Mucosa of gallbladder (tissue), 1 donor: ENCODE data around the gene HECW1. TPM values are rescaled to one million over a fixed set of nuclear protein-coding genes. Genes with fewer than 3 reads are reported as not detected.

ENCODE experiments used
- DNase-seq: peaks from one replicate; pipeline ENCODE4 v3.0.0-alpha.2; 2020; ENCODE audit warnings: low spot score
- total RNA-seq: library from RNA; stranded (reverse); gene quantifications from one replicate; pipeline ENCODE4 v1.2.1, GENCODE V29; 2021
- donor health status: DM: no; HTN: no; CAD: no.

The HECW1 gene
- total RNA-seq, 1 donor from 2014 or later, result 3.8 TPM

DNA sequence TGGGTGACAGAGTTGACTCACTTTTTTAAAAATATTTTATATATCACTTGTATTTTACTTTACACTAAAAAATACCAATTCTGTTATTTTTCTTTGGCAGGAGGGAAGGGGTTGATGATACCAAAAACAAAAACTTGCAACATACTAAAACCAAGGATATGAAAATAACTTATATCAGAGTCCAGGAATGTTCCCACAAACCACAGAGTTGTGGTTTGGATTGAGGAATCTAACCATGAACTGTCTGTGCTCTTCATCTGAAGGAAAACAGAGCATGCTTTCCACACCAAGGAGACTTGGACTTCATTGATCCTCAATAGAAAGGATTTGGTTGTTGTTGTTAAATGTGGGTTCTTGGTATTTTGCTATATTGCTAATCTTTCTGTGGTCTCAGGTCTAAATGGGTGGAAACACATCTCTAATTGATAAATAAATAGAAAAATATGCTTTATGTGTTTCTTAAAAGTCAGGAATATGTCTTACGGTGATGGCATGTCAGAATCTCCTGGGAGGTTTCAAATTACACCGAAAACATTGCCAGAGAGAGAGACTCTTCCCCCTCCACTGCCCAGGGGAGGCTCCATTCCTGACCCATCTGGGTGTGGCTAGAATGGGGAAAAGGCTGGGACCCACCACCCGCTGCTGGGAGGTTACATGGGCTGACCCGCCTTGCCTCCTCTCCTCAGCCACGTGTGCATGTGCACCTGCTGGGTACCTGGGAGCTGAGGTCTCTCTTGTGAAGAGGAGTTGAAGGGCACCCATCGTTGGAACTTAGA lies 423.6 kb downstream of the HECW1 start:
- DNase-seq, result no peak

DNA sequence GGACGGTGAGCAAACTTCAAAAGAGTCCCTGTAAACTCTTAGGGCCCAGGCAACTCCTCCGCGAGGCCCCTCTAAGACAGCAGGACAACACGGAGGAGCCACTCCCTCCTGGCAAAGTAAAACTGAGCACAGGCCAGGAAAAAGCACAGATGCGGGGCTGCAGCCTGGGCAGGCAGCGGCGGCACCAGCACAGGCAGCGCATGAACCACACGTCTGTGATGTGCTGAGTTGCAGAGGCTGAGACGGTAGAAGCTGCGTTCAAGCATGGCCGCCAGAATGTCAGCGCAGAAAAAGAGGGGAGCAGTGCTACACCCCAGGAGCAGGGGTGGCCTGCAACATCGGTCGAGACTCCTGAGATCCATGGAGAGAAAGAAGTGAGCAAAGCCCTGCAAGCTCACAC lies 424.3 kb downstream of the HECW1 start:
- no peak for DNase-seq

DNA sequence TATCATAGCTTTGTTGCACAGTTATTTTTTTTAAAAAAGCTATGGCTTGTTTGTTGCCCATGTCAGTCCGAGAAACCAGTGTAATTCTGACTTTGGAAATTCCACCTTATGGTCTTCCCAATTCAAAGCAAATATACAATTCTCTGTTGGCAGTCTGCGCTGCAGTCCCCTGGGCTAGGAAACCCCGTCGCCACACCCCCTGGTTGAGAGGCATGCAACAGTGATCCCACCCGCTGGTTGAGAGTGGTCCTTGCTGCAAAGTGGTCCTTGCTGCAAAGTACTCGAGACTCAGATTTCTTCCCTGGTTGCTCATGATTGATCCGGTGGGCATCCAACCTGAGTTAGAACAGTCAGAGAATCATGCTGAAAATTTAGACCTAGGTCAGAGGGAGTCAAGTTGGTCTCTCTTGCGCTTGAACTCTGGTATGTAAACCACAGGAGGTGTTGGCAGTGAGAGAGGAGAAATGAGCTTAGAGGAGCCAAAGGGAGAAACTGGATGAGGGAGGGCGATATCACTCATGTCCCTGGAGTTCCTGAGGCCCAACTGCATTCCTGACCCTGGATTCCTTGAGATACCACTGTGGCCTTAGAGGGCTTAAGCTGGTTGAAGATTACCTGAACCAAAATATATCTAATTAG lies 425.4 kb downstream of the HECW1 start:
- DNase-seq, result no peak

DNA sequence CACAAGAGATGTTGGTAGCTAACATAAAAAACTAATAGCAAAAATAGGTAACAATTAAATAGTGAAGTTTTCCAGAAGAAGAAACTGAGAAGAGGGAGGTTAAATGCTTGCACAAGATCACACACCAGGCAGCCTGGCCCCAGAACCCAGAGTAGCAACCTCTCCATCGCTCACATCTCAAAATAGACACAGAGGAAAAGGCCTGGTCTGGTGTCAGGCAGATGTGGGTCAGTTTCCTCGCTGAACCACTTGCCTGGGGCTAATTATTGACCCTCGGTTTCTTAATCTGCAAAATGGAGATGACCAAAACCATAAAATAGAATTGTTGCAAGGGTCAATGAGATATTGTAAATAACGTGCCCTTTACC lies 425.9 kb downstream of the HECW1 start:
- no peak for DNase-seq

DNA sequence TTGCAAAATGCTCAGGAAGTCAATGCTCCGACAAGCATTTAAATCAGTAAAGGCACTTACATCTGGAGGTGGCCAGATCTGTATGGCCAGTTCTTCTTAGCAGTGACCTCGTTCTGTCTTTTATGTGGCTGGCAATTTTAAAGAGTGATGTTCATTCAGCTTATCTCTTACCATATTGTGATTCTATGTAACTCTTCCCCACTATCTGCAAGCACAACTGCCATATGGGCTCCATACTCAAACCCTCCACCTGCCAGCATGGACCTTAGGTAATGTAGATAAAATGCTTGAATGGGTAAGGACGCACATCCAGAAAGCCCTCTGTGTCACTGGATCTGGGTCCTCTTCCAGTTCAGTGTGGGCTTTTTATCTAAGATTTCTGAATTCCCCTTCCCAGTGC lies 428.0 kb downstream of the HECW1 start:
- no peak for DNase-seq

DNA sequence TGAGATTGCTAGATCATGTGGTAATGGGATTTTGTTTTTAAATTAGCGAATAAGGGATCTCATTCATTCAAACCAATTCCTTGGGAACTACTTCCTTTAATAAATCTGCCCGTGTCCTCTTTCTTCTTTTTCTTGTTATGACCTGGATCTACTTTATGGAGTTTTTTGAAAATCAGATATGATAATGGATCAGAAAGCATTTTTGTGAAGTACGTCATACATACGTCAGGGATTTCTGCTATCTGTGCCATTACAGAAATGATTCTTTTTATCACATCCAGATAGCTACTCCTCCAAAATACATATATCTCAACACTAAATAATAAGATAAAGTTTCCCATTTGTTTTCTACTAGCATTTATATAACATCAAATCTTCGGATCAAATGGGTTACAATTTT lies 430.3 kb downstream of the HECW1 start:
- DNase-seq, result no peak

DNA sequence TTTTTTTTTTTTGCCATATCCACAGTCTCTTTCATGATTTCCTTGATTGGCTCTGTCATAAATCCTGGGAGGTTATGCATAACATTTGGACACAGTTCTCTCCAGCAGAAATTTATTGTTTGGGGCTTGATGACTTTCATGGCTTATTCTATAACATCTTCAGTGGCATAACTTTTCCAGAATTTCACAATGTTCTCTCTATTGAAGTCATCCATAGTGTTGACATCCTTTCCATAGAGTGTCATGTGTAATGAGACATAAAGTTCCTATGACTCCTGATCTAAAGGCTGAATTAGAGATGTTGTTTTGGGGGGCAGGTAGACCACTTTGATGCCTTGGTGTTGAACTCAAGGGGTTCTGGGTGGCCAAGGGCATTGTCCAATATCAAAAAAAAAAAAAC lies 433.8 kb downstream of the HECW1 start:
- no peak for DNase-seq

DNA sequence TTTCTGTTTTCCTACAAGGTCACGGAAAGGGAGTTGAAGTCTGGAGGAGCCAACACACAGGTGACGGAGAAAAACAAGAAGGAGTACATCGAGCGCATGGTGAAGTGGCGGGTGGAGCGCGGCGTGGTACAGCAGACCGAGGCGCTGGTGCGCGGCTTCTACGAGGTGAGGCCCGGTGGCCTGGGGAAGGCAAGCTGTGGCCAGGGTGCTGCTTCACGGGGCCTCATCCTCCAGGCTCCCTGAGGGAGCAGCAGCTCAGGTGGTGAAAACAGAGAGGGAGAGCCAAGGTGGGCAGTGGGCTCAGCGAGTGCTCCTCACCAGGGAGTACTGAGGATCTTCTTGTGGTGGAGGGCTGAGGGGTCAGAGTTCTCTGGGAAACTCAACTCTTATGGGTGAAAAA lies 438.0 kb downstream of the HECW1 start:
- DNase-seq, result no peak

DNA sequence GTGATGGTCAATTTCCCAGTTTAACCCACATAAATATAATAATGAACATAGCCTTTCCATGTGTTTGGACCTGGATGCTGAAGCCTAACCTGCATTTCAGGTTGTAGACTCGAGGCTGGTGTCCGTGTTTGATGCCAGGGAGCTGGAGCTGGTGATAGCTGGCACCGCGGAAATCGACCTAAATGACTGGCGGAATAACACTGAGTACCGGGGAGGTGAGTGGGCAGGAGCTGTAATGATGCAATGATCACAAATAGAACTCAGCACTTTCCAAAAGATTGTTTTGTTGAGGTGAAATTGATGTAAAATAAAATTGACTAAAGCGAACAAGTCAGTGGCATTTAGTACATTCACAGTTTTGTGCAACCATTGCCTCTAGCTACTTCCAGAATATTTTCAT lies 439.7 kb downstream of the HECW1 start:
- DNase-seq, result no peak

DNA sequence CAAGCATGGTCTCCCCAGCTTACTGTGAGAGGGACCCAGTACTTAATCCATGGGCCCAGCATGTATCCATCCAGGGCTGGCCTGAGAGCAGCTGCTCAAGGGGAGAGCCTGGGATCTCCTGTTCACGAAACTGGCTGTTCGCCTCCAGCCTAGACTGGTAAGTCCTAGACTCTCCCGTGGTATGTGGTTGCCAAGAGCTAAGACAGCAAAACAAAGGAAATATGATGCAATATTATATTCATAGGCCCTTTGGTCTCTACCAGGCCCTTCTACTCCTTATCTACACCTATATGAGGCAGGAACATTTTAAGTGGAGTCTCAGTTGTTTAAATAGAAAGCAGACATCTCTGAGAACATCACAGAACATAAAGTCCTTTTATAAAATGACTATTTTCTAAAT lies 441.6 kb downstream of the HECW1 start:
- no peak for DNase-seq

DNA sequence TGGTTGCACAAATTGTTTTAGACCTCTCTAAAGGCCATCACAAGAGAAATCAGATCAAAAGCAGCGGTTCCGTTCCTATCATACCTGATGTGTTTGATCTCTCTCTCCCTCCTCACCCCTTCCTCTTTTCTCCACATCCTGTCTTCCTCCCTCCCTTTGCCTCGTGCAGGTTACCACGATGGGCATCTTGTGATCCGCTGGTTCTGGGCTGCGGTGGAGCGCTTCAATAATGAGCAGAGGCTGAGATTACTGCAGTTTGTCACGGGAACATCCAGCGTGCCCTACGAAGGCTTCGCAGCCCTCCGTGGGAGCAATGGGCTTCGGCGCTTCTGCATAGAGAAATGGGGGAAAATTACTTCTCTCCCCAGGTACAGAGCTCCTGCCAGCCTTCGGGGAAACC lies 442.0 kb downstream of the HECW1 start:
- DNase-seq, result no peak

DNA sequence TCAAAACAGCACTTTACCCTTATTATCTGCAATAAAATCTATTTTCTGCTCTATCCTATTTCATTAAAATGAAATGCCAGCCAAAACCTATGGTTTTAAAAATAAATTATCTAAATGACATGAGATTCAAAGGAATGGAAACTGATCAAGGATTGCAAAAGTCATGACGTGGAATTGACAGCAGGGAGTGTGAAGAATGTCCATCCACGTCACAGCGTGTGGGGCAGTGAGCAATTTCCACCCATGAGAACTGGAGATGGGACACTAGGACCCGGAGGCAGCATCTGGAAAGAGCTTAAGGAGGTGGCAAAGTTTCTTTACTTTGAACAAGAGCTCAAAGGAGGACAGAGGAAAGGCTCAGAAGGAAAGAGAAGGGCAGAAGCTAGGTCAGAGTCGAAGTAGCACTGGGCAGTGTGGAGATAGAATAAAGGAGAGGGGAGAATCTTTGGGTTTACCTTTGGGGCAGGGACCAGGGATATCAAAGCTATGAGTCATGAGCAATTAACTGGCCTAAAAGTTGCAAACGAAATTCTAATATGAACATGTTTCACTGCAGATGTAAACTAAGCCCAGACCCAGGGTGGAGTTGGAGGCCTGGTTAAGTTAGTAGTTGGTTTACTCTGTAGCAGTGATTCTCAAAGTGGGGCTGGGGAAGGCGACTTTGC lies 445.5 kb downstream of the HECW1 start:
- DNase-seq, result no peak

DNA sequence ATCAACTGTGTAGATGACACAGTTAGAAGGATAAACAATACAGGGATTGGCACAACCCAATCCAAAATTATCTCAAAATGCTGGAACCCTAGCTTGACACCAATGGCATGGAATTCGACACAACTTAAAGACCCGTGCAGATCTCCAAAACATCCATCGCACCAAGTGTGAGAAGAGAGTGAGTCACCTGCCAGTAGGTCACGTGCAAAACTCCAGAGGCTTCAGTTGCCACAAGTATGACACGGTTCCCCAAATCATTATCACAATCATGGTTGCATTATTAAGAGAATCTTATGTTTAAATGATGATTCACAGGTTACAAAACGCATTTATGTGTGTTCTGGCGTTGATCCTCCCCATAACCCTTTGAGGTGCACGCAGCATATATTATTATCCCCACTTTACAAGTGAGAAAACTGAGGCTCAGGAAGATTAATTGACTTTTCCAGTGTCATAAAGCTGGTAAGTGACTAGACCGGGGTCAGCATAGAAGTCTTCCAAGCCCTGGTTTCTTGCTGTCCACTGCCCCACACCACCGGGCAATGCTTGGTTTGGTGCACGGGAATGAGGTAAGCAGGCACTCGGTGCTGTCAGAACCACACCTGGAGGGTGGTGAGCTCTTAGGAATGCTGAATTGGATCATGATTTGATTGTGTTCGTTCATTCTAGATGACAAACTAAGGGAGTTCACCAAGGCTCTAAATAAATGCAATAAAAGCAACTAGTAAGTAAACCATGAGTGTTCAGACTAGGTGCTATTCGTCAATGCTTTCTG lies 446.9 kb downstream of the HECW1 start:
- no peak for DNase-seq

DNA sequence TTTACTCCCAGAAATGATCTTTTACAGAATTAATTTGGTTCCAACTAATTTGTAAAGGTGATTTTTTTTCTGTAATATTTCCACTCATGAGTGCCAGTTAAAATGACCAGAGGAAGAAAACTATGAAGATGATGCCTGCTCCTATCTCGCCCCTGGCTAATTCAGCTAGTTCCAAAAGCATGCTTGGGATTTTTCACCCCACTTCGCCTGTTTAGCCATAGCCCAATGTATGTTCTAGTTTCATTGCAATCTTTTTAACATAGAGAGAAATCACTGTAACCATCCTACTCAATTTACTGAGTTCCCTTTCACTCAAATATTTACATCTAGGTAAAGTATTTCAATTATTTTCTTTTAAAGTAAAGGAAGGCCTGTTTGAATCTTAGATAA lies 447.5 kb downstream of the HECW1 start:
- no peak for DNase-seq

DNA sequence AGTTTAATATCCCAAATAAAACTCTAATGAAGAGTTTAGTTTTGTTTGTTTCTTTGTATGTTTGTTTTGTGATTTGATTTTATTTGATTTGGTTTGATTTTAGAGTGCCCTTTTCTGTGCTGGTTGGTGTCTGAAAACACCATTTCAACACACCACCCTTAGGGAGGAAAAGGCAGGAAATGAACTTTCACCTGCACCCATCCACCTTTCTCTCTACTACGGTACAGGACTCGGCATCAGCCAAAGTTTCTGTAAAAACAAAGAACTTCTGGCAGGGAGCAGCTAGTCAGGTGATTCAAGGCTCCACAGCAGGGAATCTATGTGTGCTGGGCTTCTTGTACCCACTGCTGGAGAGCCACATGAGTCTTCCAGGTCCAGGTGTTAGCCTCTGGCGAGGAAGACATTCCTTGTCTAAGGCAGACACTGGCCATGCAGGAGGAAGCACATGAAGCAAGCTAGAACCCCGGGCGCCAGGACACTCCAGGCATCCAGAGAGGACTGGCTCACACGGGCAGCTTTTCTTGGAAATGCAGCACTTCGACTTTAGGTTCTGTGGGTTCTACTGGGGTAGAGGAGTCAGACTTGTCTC lies 448.4 kb downstream of the HECW1 start:
- DNase-seq, result no peak

DNA sequence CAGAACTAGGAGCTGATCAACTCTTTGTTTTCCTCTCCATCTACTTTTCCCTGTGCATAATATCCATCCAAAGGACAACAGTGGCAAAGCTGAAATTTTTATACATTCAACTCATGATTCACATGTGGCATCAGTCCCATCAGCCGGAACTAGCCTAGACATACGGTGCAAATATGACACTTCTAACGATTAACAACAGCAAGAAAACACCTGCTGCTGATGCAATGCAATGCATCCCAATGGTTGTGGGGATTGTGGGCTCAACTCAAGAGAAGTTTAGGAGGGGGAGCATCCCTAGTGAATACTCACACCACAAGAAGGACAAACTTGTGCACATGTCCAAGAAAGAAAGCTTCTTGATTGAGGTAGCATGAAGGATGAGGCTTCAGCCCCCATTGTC lies 449.9 kb downstream of the HECW1 start:
- DNase-seq, result no peak

DNA sequence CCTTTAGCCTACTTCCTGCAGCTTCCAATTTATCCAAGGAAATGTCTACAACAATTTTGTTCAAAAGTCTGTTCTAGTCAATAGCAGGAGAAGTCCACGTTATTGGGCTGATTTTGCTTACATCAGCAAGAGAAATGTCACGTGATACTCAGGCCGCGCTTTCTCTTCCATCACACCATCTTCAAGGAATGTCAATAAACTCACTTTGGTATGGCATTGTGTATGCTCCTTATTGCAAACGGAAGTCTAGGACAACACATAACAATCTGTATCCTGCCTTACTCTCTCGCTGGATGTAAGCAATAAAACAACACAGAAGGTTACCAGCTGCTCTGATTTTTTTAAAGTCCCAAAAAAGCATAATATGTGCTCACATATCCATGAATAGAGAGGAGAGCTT lies 453.3 kb downstream of the HECW1 start:
- DNase-seq, result no peak

DNA sequence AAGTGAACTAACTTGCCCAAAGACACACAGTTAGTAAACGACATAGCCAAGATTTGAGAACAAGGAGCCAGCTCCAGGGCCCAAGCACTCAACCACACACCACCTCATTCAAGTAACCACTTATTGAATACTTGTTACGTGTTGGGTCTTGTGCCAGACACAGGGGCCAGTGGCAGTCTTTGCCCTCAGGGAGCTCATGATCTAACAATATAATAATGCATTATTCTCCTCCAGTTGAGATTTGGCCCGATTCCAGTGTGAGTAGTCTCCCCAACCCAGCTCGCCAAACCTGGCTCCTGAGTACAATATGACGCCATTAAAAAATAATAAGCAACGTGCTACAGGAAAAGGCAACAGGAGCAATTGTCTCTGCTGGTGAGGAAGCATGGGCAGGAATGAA lies 456.1 kb downstream of the HECW1 start:
- no peak for DNase-seq

DNA sequence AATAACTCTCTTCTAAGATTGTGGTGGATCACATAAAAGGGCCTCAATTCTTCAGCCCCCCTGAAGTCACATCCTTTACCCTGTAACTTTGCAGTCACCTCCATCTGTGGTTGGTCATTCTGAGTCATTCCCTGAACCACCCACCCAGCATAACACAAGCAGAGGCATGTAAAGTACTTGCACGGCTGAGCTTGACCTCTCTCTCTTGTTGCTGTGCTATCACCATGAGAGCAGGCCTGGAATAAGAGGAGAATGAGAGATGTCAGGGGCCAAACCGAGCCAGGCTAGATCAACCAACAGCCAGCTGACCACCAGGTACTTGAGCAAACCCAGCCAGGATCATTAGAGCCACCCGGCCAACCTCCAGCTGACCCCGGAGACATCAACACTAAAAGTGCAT lies 457.0 kb downstream of the HECW1 start:
- DNase-seq, result no peak

DNA sequence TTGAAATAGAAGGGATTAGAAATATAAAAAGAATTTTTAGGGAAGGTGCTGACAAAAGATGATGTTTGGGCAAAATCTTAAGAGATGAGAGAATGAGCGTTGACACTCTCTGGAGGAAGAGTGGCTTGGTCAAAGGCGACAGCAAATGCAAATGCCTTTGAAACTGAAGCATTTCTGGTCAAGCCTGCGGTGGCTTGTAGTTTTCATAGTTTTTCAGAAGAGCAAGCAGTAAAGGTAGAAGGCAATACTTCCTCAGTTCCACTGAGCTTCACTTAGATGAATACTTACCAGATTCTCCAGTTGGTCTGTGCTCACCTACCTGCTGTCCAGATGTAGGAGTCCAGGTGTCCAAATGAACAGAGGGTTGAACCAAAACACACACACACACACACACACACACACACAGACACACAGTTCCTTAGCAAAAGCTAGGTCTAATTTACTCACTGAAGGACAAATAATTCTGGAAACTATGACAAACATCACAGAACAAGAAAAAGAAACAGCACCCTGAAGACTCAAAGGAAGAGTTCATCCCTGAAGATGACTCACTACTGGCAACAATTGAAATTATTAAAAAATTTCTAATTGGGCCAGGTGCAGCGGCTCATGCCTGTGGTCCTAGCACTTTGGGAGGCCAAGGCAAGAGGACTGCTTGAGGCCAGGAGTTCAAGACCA lies 458.4 kb downstream of the HECW1 start:
- DNase-seq, result no peak

DNA sequence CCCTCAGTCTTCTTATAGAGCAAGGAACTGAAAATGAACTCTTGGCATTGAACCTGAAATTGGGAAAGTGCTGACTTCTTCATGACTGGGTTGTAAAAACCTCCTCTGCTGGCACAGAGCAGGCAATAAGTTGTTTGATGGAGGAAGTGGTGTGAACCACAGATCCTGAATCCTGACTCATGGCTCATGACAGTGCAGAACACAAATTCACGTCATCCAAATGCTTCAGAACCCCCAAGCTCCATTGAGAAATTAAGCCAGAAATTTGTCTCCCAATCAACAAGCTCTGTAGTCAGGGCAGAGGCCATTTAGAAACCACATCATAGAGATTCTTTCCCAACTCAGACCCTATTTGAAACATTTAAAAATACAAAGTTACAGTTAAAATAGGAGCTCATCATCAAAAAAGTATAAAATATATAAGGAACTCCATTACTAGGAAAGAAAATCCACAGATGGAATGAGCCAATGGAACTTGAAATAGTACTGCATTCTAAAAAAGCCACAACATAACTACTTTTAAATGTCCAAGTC lies 460.1 kb downstream of the HECW1 start:
- DNase-seq, result peak; percentile 50
